ENCODE measurements around the gene ATXN7L1.

GRCh38 chr7:105618016-105618296, 258.4 kb downstream of the ATXN7L1 start:
- no peak for TF ChIP-seq EZH2phosphoT487 (IDR thresholded peaks at IDR 0.05; ENCODE audit: low read depth)
- TF ChIP-seq, protein P1, sequence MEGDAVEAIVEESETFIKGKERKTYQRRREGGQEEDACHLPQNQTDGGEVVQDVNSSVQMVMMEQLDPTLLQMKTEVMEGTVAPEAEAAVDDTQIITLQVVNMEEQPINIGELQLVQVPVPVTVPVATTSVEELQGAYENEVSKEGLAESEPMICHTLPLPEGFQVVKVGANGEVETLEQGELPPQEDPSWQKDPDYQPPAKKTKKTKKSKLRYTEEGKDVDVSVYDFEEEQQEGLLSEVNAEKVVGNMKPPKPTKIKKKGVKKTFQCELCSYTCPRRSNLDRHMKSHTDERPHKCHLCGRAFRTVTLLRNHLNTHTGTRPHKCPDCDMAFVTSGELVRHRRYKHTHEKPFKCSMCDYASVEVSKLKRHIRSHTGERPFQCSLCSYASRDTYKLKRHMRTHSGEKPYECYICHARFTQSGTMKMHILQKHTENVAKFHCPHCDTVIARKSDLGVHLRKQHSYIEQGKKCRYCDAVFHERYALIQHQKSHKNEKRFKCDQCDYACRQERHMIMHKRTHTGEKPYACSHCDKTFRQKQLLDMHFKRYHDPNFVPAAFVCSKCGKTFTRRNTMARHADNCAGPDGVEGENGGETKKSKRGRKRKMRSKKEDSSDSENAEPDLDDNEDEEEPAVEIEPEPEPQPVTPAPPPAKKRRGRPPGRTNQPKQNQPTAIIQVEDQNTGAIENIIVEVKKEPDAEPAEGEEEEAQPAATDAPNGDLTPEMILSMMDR (IDR thresholded peaks at IDR 0.05; ENCODE audit: low read depth, low read length), result no peak

All from OCI-LY3 (cell line).